Endodermal cell (in vitro differentiated cells): Measurements from ENCODE around the gene PATZ1. TPM values are rescaled to one million over a fixed set of nuclear protein-coding genes. Genes with fewer than 3 reads are reported as not detected.

Experiments used
- DNase-seq: peaks from one replicate; pipeline ENCODE4 v3.0.0-alpha.2; 2017
- H3K27ac ChIP-seq: 2 replicates; pipeline ENCODE4 v1.5.1; 2013; ENCODE audit warnings: mild to moderate bottlenecking, low read depth, low read length, moderate library complexity
- H3K27me3 ChIP-seq: 2 replicates; pipeline ENCODE4 v1.6.1; 2013; ENCODE audit warnings: mild to moderate bottlenecking, low read length, moderate library complexity; ENCODE audit not compliant: insufficient read depth, control insufficient read depth, poor library complexity, severe bottlenecking
- H3K36me3 ChIP-seq: 2 replicates; pipeline ENCODE4 v1.7.0; 2013; ENCODE audit warnings: mild to moderate bottlenecking, low read length, moderate library complexity; ENCODE audit not compliant: control insufficient read depth, insufficient read depth
- H3K4me1 ChIP-seq: one replicate; pipeline ENCODE4 v1.7.0; 2013; ENCODE audit warnings: low read length; ENCODE audit not compliant: control insufficient read depth, insufficient read depth
- H3K4me3 ChIP-seq: 2 replicates; pipeline ENCODE4 v1.5.1; 2013; ENCODE audit warnings: mild to moderate bottlenecking, low read length, moderate library complexity
- H3K9ac ChIP-seq: 2 replicates; pipeline ENCODE4 v1.6.1; 2013; ENCODE audit warnings: mild to moderate bottlenecking, low read length, moderate library complexity; ENCODE audit not compliant: poor library complexity, severe bottlenecking; ENCODE audit errors: extremely low read depth
- H3K9me3 ChIP-seq: 2 replicates; pipeline ENCODE4 v1.6.1; 2013; ENCODE audit warnings: mild to moderate bottlenecking, low read length, moderate library complexity; ENCODE audit not compliant: control insufficient read depth
- H3K27ac Mint-ChIP-seq: 2 replicates; pipeline ENCODE4 v1.8.0; 2020; ENCODE audit warnings: mixed read lengths
- H3K27me3 Mint-ChIP-seq: 2 replicates; pipeline ENCODE4 v1.8.0; 2021; ENCODE audit warnings: mild to moderate bottlenecking, mixed read lengths; ENCODE audit not compliant: insufficient read depth
- H3K36me3 Mint-ChIP-seq: 2 replicates; pipeline ENCODE4 v1.8.0; 2020; ENCODE audit warnings: low read depth, mixed read lengths
- H3K4me1 Mint-ChIP-seq: 2 replicates; pipeline ENCODE4 v1.8.0; 2020; ENCODE audit warnings: mixed read lengths
- H3K4me3 Mint-ChIP-seq: 2 replicates; pipeline ENCODE4 v1.8.0; 2020; ENCODE audit warnings: mild to moderate bottlenecking, moderate library complexity, mixed read lengths
- H3K9me3 Mint-ChIP-seq: 2 replicates; pipeline ENCODE4 v1.8.0; 2020; ENCODE audit warnings: mild to moderate bottlenecking, mixed read lengths
- WGBS, 2 experiments: methylation state at CpG; one replicate each; pipeline versions ENCODE4 v1.1.5 to v1.1.7; 2013; ENCODE audit warnings: missing lambda C conversion rate in 2 of 2, mixed read lengths in 1 of 2; ENCODE audit not compliant: insufficient coverage in 1 of 2, insufficient read length in 1 of 2; 5-methylcytosine and 5-hydroxymethylcytosine counted together
- total RNA-seq, 2 donors: library from RNA; stranded (reverse); fragmentation: NEBNext Ultra II Directional in 1 of 2; extraction: Animal tissue kit (Norgen Biotek cat#: 25700) in 1 of 2; gene quantifications; 2 replicates in 1 of 2; 3 replicates in 1 of 2; pipeline ENCODE4 v1.2.1, GENCODE V29; 2021
- TF ChIP-seq, protein P1 (sequence below): fragments of 200-600 bp; sonication (generic); conservative IDR thresholded peaks from 2 replicates; pipeline ENCODE4 v1.5.0; 2021; ENCODE audit warnings: antibody characterized with exemption, mild to moderate bottlenecking

The PATZ1 gene
- total RNA-seq, 2 donors from 2014 or later, result 49.2 to 57.1 TPM

DNA sequence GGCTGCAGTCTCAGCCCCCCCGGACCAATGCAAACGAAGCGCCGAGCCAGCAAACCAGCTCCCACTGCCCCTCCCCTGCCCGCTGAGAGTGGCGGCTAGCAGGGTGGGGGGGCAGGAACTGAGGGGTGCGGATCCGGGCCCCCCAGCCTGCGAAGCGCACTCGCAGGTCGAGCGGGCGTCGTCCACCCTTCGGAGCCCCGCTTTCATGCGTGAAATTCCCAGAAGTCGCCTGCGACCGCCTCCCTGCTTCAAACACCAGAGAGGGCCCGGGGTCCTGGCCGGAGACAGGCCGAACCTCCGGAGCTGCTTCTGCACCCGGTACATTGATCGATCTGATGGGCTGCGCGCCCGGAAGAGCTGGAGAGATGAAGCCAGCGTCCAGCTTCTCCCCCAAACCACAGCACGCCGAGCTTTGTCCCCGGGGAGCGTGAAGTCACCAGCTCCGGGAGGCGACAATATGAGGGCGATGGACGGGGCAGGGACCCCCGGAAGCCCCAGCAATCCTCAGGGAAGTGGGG is 646 bp upstream of the PATZ1 start:
- H3K4me1 Mint-ChIP-seq, result peaks cover 32% of the 10 kb centered on the region
- peak overlapping the region; percentile 95 for H3K27ac Mint-ChIP-seq
- peak overlapping the region; percentile 78 for H3K9ac ChIP-seq
- peaks cover 29% of the 10 kb centered on the region for H3K36me3 Mint-ChIP-seq
- TF ChIP-seq, protein P1, sequence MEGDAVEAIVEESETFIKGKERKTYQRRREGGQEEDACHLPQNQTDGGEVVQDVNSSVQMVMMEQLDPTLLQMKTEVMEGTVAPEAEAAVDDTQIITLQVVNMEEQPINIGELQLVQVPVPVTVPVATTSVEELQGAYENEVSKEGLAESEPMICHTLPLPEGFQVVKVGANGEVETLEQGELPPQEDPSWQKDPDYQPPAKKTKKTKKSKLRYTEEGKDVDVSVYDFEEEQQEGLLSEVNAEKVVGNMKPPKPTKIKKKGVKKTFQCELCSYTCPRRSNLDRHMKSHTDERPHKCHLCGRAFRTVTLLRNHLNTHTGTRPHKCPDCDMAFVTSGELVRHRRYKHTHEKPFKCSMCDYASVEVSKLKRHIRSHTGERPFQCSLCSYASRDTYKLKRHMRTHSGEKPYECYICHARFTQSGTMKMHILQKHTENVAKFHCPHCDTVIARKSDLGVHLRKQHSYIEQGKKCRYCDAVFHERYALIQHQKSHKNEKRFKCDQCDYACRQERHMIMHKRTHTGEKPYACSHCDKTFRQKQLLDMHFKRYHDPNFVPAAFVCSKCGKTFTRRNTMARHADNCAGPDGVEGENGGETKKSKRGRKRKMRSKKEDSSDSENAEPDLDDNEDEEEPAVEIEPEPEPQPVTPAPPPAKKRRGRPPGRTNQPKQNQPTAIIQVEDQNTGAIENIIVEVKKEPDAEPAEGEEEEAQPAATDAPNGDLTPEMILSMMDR, result no peak
- no peaks in the 10 kb centered on the region for H3K27me3 Mint-ChIP-seq
- peak overlapping the region; percentile 80 for H3K4me3 Mint-ChIP-seq
- peak overlapping the region; percentile 86 for H3K4me3 ChIP-seq
- DNase-seq, result no peak
- H3K36me3 ChIP-seq, result peaks cover 30% of the 10 kb centered on the region
- H3K4me1 ChIP-seq, result peaks cover 18% of the 10 kb centered on the region
- H3K9me3 Mint-ChIP-seq, result no peaks in the 10 kb centered on the region
- WGBS, 2 experiments, result 1% methylated on average over 24 to 40 of the region's 40 CpGs
- peak overlapping the region; percentile 95 for H3K27ac ChIP-seq
- H3K9me3 ChIP-seq, result no peaks in the 10 kb centered on the region
- no peaks in the 10 kb centered on the region for H3K27me3 ChIP-seq

DNA sequence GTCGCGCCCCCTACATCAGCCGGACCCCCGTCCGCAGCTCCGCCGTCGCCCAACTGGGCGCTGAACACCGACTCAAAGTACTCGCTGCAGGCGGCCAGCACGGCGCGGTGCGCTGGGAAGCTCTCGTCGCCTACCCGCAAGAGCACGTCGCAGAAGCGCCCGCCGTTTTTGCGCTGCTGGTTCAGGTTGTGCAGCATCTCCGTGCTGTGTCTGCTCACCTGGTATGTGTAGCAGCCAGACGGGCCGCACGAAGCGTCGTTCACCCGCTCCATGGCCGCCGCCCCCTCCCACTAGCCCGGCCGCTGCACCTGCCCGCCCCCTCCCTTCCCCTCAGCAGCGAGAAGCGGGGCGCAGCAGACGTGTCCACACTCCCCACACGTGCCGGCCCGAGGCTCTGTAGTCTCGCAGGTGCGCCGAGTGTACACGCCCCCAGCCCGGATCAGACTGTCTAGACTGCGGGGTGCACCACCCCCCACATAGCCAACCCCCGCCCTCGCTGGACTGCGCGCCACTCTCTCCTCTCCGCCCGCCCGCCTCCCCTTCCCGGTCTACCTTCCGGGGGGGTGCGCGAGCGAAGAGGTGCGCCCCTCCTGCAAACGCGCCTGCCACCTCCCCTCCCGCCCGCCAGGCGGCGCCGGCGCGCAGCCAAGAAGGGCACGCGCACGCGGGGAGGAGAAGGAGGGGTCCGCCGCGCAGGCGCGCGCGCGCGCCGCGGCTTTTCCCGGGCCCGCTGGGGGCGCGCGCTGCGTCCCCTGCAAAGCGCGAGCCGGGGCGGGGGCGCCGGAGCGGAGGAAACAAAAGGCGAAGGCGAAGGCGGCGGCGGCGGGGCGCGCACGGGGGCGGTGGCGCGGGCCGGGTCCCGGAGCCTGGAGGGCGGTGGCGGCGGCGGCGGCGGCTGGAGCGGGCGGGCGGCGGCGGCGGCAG is 553 bp downstream of the PATZ1 start:
- peaks cover 39% of the 10 kb centered on the region for H3K4me1 Mint-ChIP-seq
- H3K9ac ChIP-seq, result peak overlapping the region; percentile 53

DNA sequence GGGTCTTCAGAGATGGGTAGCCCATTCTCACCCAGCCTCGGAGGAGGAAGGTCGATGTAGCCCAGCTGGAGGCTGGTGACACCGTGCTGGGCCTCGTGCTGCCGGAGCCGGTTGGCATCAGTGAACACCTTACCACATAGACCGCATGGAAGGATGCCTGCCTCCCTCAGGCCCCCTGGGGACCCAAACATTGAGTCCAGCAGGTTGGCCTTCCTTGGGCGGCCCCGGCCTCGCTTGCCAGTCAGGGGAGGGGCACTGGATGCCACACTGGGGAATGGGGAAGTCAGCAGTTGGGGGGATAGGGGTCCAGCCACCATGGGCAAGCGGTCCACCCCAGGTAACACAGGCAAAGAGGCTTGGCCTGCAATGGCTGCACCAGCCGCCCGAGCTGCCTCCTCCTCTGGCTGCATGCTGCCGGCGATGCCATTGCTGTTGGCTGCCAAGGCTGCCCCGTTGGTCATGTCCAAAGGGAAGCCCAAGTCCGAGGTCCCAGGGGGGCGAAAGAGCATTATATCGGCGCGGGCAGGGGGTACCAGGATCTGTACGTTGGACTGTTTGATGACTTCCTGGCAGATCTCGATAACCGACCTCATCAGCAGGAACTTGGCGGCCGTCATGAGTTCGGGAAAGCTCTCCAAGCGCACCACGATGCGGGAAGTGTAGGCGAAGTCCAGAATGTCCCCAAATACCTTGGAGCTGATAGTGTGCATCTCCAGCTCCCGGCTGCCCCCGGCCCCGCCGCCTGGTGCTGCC is 1.4 kb downstream of the PATZ1 start:
- Histone ChIP-seq H3K27ac (no peak overlapping the region), H3K9ac (peak overlapping the region; percentile 66), H3K4me1 (peaks cover 18% of the 10 kb centered on the region), H3K36me3 (peaks cover 50% of the 10 kb centered on the region), H3K9me3 (no peaks in the 10 kb centered on the region), H3K4me3 (peak overlapping the region; percentile 91), H3K27me3 (no peaks in the 10 kb centered on the region)
- Mint-ChIP-seq H3K27ac (peak overlapping the region; percentile 89), H3K4me3 (peak overlapping the region; percentile 80), H3K27me3 (no peaks in the 10 kb centered on the region), H3K9me3 (no peaks in the 10 kb centered on the region), H3K36me3 (peaks cover 45% of the 10 kb centered on the region), H3K4me1 (peaks cover 47% of the 10 kb centered on the region)
- 42 to 56% methylated on average over 29 to 35 of the region's 35 CpGs for WGBS, 2 experiments
- DNase-seq, result no peak
- TF ChIP-seq, protein P1, result no peak

More for the DNA sequence above, 553 bp downstream of the PATZ1 start:
- no peaks in the 10 kb centered on the region for H3K9me3 ChIP-seq
- peak overlapping the region; percentile 91 for H3K4me3 ChIP-seq
- WGBS, 2 experiments, result 1 to 4% methylated on average over 24 to 126 of the region's 126 CpGs
- no peaks in the 10 kb centered on the region for H3K27me3 ChIP-seq
- DNase-seq, result peak; percentile 93
- peaks cover 18% of the 10 kb centered on the region for H3K4me1 ChIP-seq
- Mint-ChIP-seq H3K4me3 (peak overlapping the region; percentile 80), H3K27me3 (no peaks in the 10 kb centered on the region), H3K9me3 (no peaks in the 10 kb centered on the region), H3K36me3 (peaks cover 39% of the 10 kb centered on the region), H3K27ac (peak overlapping the region; percentile 44)
- TF ChIP-seq, protein P1, result peak; percentile 89
- H3K27ac ChIP-seq, result peak overlapping the region; percentile 92
- peaks cover 42% of the 10 kb centered on the region for H3K36me3 ChIP-seq
